ENCODE measurements around the gene CAPN9.

Gene CAPN9

GRCh38 chr1:230851291-230851691 lies 104.1 kb downstream of the CAPN9 start:
- peak; percentile 95 for DNase-seq (ENCODE audit: low read depth, low spot score)
